ENCODE results near the gene ARHGAP12.

Gene ARHGAP12

GRCh38 chr10:31948021-31948420 is 19.4 kb upstream of the ARHGAP12 start:
- no peak for DNase-seq

GRCh38 chr10:31947144-31947926 is 18.7 kb upstream of the ARHGAP12 start:
- peak; percentile 57 for DNase-seq

- DNase-seq: no peak
These were observed 16.8 kb upstream of the ARHGAP12 start for GRCh38 chr10:31945392-31945791.

GRCh38 chr10:31944071-31944433 is 15.4 kb upstream of the ARHGAP12 start:
- DNase-seq: no peak

- DNase-seq: no peak
These were observed 14.3 kb upstream of the ARHGAP12 start for GRCh38 chr10:31942892-31943291.

GRCh38 chr10:31942435-31942834 is 13.8 kb upstream of the ARHGAP12 start:
- no peak for DNase-seq

GRCh38 chr10:31940839-31941653 is 12.4 kb upstream of the ARHGAP12 start:
- DNase-seq: peak; percentile 95

- DNase-seq: no peak
These were observed 11.4 kb upstream of the ARHGAP12 start for GRCh38 chr10:31939797-31940708.

GRCh38 chr10:31937371-31937770 is 8.7 kb upstream of the ARHGAP12 start:
- DNase-seq: no peak

- no peak for DNase-seq
These were observed 8.3 kb upstream of the ARHGAP12 start for GRCh38 chr10:31936933-31937332.

GRCh38 chr10:31936086-31936485 is 7.5 kb upstream of the ARHGAP12 start:
- DNase-seq: no peak

GRCh38 chr10:31935678-31936077 is 7.0 kb upstream of the ARHGAP12 start:
- no peak for DNase-seq

- DNase-seq: no peak
These were observed 4.2 kb upstream of the ARHGAP12 start for GRCh38 chr10:31932838-31933237.

- no peak for DNase-seq
These were observed 2.2 kb upstream of the ARHGAP12 start for GRCh38 chr10:31930856-31931255.

- DNase-seq: no peak
These were observed 1.6 kb upstream of the ARHGAP12 start for GRCh38 chr10:31930023-31930751.

GRCh38 chr10:31929261-31930022 is 811 bp upstream of the ARHGAP12 start:
- DNase-seq: no peak

GRCh38 chr10:31927884-31928548 is 615 bp downstream of the ARHGAP12 start:
- DNase-seq: no peak

GRCh38 chr10:31927565-31927883 is 1.1 kb downstream of the ARHGAP12 start:
- DNase-seq: no peak

GRCh38 chr10:31926765-31927564 is 1.7 kb downstream of the ARHGAP12 start:
- DNase-seq: no peak

GRCh38 chr10:31926160-31926559 is 2.5 kb downstream of the ARHGAP12 start:
- no peak for DNase-seq

Measured in amniotic stem cell (primary cell).